SU-DHL-6 (cell line): ENCODE measurements around the gene SFTPB.

Experiments used
- CTCF ChIP-seq: fragments of 200-600 bp; sonication (generic); IDR thresholded peaks from one replicate; pipeline ENCODE4 v1.5.1; 2017; ENCODE audit warnings: antibody characterized with exemption, mild to moderate bottlenecking, low read length, moderate library complexity; ENCODE audit not compliant: insufficient read depth, poor library complexity, severe bottlenecking
- EZH2phosphoT487 ChIP-seq: fragments of 200-600 bp; sonication (generic), shearing (Covaris generic); conservative IDR thresholded peaks from 2 replicates; pipeline ENCODE4 v1.6.1; 2018; ENCODE audit warnings: mild to moderate bottlenecking, antibody characterized with exemption, low read length, moderate library complexity, mixed read lengths

GRCh38 chr2:85709401-85709811 is 41.4 kb upstream of the SFTPB start:
- TF ChIP-seq CTCF (no peak), EZH2phosphoT487 (no peak)
